K562 (cell line): Measurements from ENCODE around the gene OR2T29. TPM values are rescaled to one million over a fixed set of nuclear protein-coding genes. Genes with fewer than 3 reads are reported as not detected.

Source experiments
- ATAC-seq: fragments of 200-7000 bp; cut with Tn5 transposase; 3 replicates; pipeline ENCODE4 v1.9.1; 2020; ENCODE audit warnings: moderate library complexity
- BruUV-seq: library from RNA; stranded (reverse); fragments of 400-500 nt; replicated peaks from 2 replicates; lab custom pipeline; 2021; lab: Mats Ljungman, UMichigan
- CTCF ChIA-PET: fragments of 300-600 bp; formaldehyde crosslinking; extraction: SDS; loops from one replicate; lab custom pipeline; 2021; ENCODE audit warnings: low intra/inter-chr PET ratio; lab: Yijun Ruan, JAX
- POLR2A ChIA-PET: fragments of 300-600, 350-650 bp; sonication (Branson Sonifier 250); formaldehyde crosslinking; extraction: SDS; loops from one replicate; lab custom pipeline; 2021; ENCODE audit warnings: antibody characterized with exemption, inconsistent platforms; lab: Yijun Ruan, JAX
- DNase-seq, 4 experiments: peaks; one replicate each; pipeline versions ENCODE4 v3.0.0 to v3.0.0-alpha.2; 2011 to 2018; ENCODE audit warnings: low spot score in 3 of 4, mixed read lengths in 3 of 4; ENCODE audit errors: extremely low read depth in 1 of 4
- FAIRE-seq: peaks from 2 replicates; lab custom pipeline; 2011; peaks lifted over from hg19 to GRCh38; lab: Jason Lieb, UNC
- H2AFZ ChIP-seq: 2 replicates; pipeline ENCODE4 v1.6.0; 2011; ENCODE audit warnings: low read depth, low read length, control low read depth, inconsistent platforms
- H3K27ac ChIP-seq: fragments of 200-600 bp; 3 replicates; pipeline ENCODE4 v1.8.0; 2011; ENCODE audit warnings: low read depth, mild to moderate bottlenecking, control low read depth, inconsistent platforms, low read length, moderate library complexity, mixed read lengths; ENCODE audit errors: extremely low read depth
- H3K27me3 ChIP-seq, 2 experiments: fragments of 300-600 bp in 1 of 2; 2 replicates in 1 of 2; 3 replicates in 1 of 2; pipeline versions ENCODE4 v1.6.0 to v1.8.0; 2011; ENCODE audit warnings: inconsistent platforms in 2 of 2, low read length in 2 of 2, mild to moderate bottlenecking in 1 of 2, mixed read lengths in 1 of 2, moderate library complexity in 1 of 2; ENCODE audit not compliant: control insufficient read depth in 2 of 2, insufficient read depth in 2 of 2
- H3K36me3 ChIP-seq: fragments of 300-600 bp; 3 replicates; pipeline ENCODE4 v1.8.0; 2011; ENCODE audit warnings: mild to moderate bottlenecking, low read length, inconsistent platforms; ENCODE audit not compliant: control insufficient read depth, insufficient read depth
- H3K4me1 ChIP-seq, 2 experiments: fragments of 200-600 bp in 1 of 2; replicated peaks in 1 of 2; 2 replicates in 1 of 2; 3 replicates in 1 of 2; pipeline versions ENCODE4 v1.5.1 to v1.8.0; 2011; ENCODE audit warnings: inconsistent platforms in 2 of 2, low read length in 2 of 2, mild to moderate bottlenecking in 1 of 2, mixed read lengths in 1 of 2, moderate library complexity in 1 of 2; ENCODE audit not compliant: control insufficient read depth in 2 of 2, insufficient read depth in 2 of 2
- H3K4me2 ChIP-seq: 2 replicates; pipeline ENCODE4 v1.6.1; 2011; ENCODE audit warnings: low read length, control low read depth, inconsistent platforms, mixed read lengths; ENCODE audit not compliant: insufficient read depth
- H3K4me3 ChIP-seq: fragments of 200-600 bp; sonication (generic), shearing (Covaris generic); 2 replicates; pipeline ENCODE4 v1.5.1; 2016; ENCODE audit warnings: control low read depth, inconsistent platforms
- H3K79me2 ChIP-seq: fragments of 200-600 bp; 3 replicates; pipeline ENCODE4 v1.8.0; 2011; ENCODE audit warnings: low read length, inconsistent platforms; ENCODE audit not compliant: control insufficient read depth, insufficient read depth
- H3K9ac ChIP-seq, 2 experiments: 2 replicates each; pipeline versions ENCODE4 v1.6.0 to v1.6.1; 2011; ENCODE audit warnings: low read depth in 2 of 2, low read length in 2 of 2, control low read depth in 1 of 2, inconsistent platforms in 1 of 2, mild to moderate bottlenecking in 1 of 2, mixed read lengths in 1 of 2; ENCODE audit not compliant: insufficient read depth in 1 of 2
- H3K9me1 ChIP-seq: one replicate; pipeline ENCODE4 v1.6.0; 2011; ENCODE audit warnings: inconsistent platforms, mild to moderate bottlenecking, low read length, moderate library complexity; ENCODE audit not compliant: control insufficient read depth, insufficient read depth
- H3K9me3 ChIP-seq: replicated peaks from 2 replicates; pipeline ENCODE4 v1.5.1; 2011; ENCODE audit warnings: low read depth, low read length, inconsistent platforms; ENCODE audit not compliant: control insufficient read depth, insufficient read depth
- H4K20me1 ChIP-seq: replicated peaks from 2 replicates; pipeline ENCODE4 v1.6.1; 2011; ENCODE audit warnings: low read length, inconsistent platforms, mixed read lengths; ENCODE audit not compliant: control insufficient read depth, insufficient read depth
- CXXC5 ChIP-seq: fragments of 250-450 bp; sonication (Bioruptor Pico); IDR thresholded peaks from 2 replicates; pipeline ENCODE4 v1.8.0; 2022; ENCODE audit warnings: inconsistent platforms, mild to moderate bottlenecking, moderate library complexity
- GABPA ChIP-seq: fragments of 200-800 bp; sonication (Bioruptor generic); conservative IDR thresholded peaks from 2 replicates; pipeline ENCODE4 v1.6.1; 2016; ENCODE audit warnings: low read depth, missing genetic modification characterization, missing compliant biosample characterization
- HINFP ChIP-seq: fragments of 450-650 bp; conservative IDR thresholded peaks from 2 replicates; pipeline ENCODE4 v1.6.1; 2016; ENCODE audit warnings: missing genetic modification characterization, low read depth, mild to moderate bottlenecking, control low read depth, missing compliant biosample characterization
- L3MBTL2 ChIP-seq: fragments of 450-650 bp; IDR thresholded peaks from 2 replicates; pipeline ENCODE4 v1.6.1; 2016; ENCODE audit warnings: mild to moderate bottlenecking, moderate library complexity
- NR2C2 ChIP-seq, 2 experiments: fragments of 200-800 bp in 1 of 2; sonication (Bioruptor generic) in 1 of 2; sonication (generic) in 1 of 2; formaldehyde crosslinking in 1 of 2; IDR thresholded peaks; 2 replicates each; pipeline versions ENCODE4 v1.6.1 to v1.8.0; 2016 to 2022; ENCODE audit warnings: mild to moderate bottlenecking in 1 of 2, missing compliant biosample characterization in 1 of 2, missing genetic modification characterization in 1 of 2, missing genetic modification reagents in 1 of 2
- WGBS: fragments of 100-300 bp; shearing (Covaris generic); methylation state at CpG from one replicate; pipeline ENCODE4 v1.1.6; 2016; ENCODE audit warnings: low coverage, mixed read lengths; ENCODE audit not compliant: insufficient coverage; ENCODE audit errors: missing lambda C conversion rate; 5-methylcytosine and 5-hydroxymethylcytosine counted together
- in situ Hi-C: fragments of 300-500 bp; cut with MboI; formaldehyde crosslinking; loops from 4 replicates; pipeline ENCODE4 v1.15.0; 2018; ENCODE audit warnings: inconsistent platforms, mixed read lengths
- intact Hi-C: fragments of 100-400 bp; cut with micrococcal nuclease; formaldehyde crosslinking; loops from 2 replicates; pipeline ENCODE4 v1.14.2; 2022
- polyA plus RNA-seq, 8 experiments: library from polyadenylated mRNA; depleted of rRNA in 4 of 8; stranded (reverse) in 5 of 8; unstranded in 3 of 8; fragments of >200 nt; fragmentation: Nextera tagmentation in 2 of 8; fragmentation: Illumina TruSeq in 1 of 8; extraction: Ambion mirVana in 2 of 8; extraction: Trizol in 1 of 8; gene quantifications; 2 replicates each; pipeline versions ENCODE4 v1.2.1 to v1.2.3, GENCODE V29; 2011 to 2014; ENCODE audit warnings: inconsistent platforms in 1 of 8, missing spikeins in 1 of 8
- total RNA-seq, 7 experiments: library from RNA; depleted of rRNA in 6 of 7; stranded (reverse); fragments of >200 nt in 6 of 7; fragmentation: Illumina TruSeq in 2 of 7; extraction: Trizol in 2 of 7; gene quantifications; 2 replicates each; pipeline versions ENCODE4 v1.2.1 to v1.2.3, GENCODE V29; 2011 to 2021; ENCODE audit warnings: low replicate concordance in 1 of 7

Gene OR2T29
- total and polyA plus RNA-seq, 9 of the 15 experiments (the other 6 are each of a cell fraction or from before 2014, with no cell fraction given) = not detected

GRCh38 chr1:248590055-248590454 lies 27.5 kb upstream of the OR2T29 start:
- BruUV-seq = no TSS peak
- H3K4me2 ChIP-seq = no peak overlapping the region
- no peaks in the 10 kb centered on the region for H3K4me1 ChIP-seq
- POLR2A ChIA-PET = no interaction called here
- no peaks in the 10 kb centered on the region for H3K79me2 ChIP-seq
- H3K4me3 ChIP-seq = no peak overlapping the region
- in situ Hi-C loops (no loop called here), intact Hi-C loops (no loop called here)
- 0% methylated on average over 4 of the region's 17 CpGs for WGBS
- FAIRE-seq (no peak), DNase-seq (peak in 2 of 4 experiments; percentile 1), ATAC-seq (peak; percentile 55; the same call in 1 of the 3 replicates)
- H3K9me1 ChIP-seq = no peaks in the 10 kb centered on the region
- H3K27ac ChIP-seq = no peak overlapping the region
- CTCF ChIA-PET = no interaction called here
- no peaks in the 10 kb centered on the region for H4K20me1 ChIP-seq
- H3K9me3 ChIP-seq = no peaks in the 10 kb centered on the region
- no peak overlapping the region for H3K9ac ChIP-seq
- H2AFZ ChIP-seq = no peak overlapping the region
- TF ChIP-seq GABPA (tag) (peak; percentile 44), HINFP (tag) (no peak), CXXC5 (CRISPR knock-in tag) (0 out of 2 replicates have a peak, but pooled peaks have one; percentile 16), L3MBTL2 (peak; percentile 23; the same call in 1 of the 2 replicates), NR2C2 (CRISPR knock-in tag; IDR thresholded peaks at IDR 0.05) (no peak), NR2C2 (tag; IDR thresholded peaks at IDR 0.05) (0 out of 2 replicates have a peak, but pooled peaks have one; percentile 36)
- no peaks in the 10 kb centered on the region for H3K36me3 ChIP-seq
- no peaks in the 10 kb centered on the region for H3K27me3 ChIP-seq
